Tibial nerve (tissue), 4 donors: ENCODE results near the gene HEXIM2. TPM values are rescaled to one million over a fixed set of nuclear protein-coding genes. Genes with fewer than 3 reads are reported as not detected.

Experiments used
- DNase-seq, 2 donors: peaks; one replicate each; pipeline ENCODE4 v3.0.0-alpha.2; 2019; ENCODE audit warnings: low spot score in 2 of 2
- H3K27ac ChIP-seq, 4 donors: fragments of 200-600 bp; sonication (generic) in 3 of 4; one replicate each; pipeline ENCODE4 v1.5.1; 2017 to 2019; ENCODE audit warnings: mild to moderate bottlenecking in 1 of 4
- H3K27me3 ChIP-seq, 2 donors: fragments of 200-600 bp; sonication (generic) in 1 of 2; one replicate each; pipeline versions ENCODE4 v1.5.1 to v1.6.0; 2017 to 2019
- H3K36me3 ChIP-seq, 3 donors: fragments of 200-600 bp; sonication (generic); one replicate each; pipeline ENCODE4 v1.5.1; 2018 to 2019
- H3K4me1 ChIP-seq, 4 donors: fragments of 200-600 bp; sonication (generic) in 3 of 4; one replicate each; pipeline ENCODE4 v1.5.1; 2017 to 2019
- H3K4me3 ChIP-seq, 4 donors: fragments of 200-600 bp; sonication (generic) in 3 of 4; one replicate each; pipeline ENCODE4 v1.5.1; 2017 to 2019; ENCODE audit warnings: mild to moderate bottlenecking in 1 of 4, moderate library complexity in 1 of 4
- H3K9me3 ChIP-seq, 4 donors: fragments of 200-600 bp; sonication (generic) in 3 of 4; one replicate each; pipeline ENCODE4 v1.5.1; 2017 to 2019
- CTCF ChIP-seq, 5 experiments: fragments of 200-600 bp in 3 of 5; fragments of 450-650 bp in 2 of 5; sonication (generic) in 3 of 5; IDR thresholded peaks; one replicate each; pipeline ENCODE4 v1.5.1; 2016 to 2019; ENCODE audit warnings: antibody characterized with exemption in 5 of 5, mild to moderate bottlenecking in 3 of 5, moderate library complexity in 2 of 5
- EP300 ChIP-seq, 2 donors: sonication (generic); formaldehyde crosslinking; IDR thresholded peaks; one replicate each; pipeline ENCODE4 v1.6.1; 2017; ENCODE audit warnings: antibody characterized with exemption in 2 of 2, mild to moderate bottlenecking in 1 of 2
- POLR2A ChIP-seq, 2 donors: fragments of 450-650 bp; IDR thresholded peaks; one replicate each; pipeline ENCODE4 v1.6.1; 2017; ENCODE audit warnings: antibody characterized with exemption in 2 of 2, mild to moderate bottlenecking in 2 of 2, moderate library complexity in 2 of 2
- WGBS, 2 donors: methylation state at CpG; one replicate each; pipeline ENCODE4 v1.1.5; 2018; 5-methylcytosine and 5-hydroxymethylcytosine counted together
- total RNA-seq, 4 donors: library from RNA; depleted of rRNA; stranded (reverse); fragments of >200 nt; gene quantifications; one replicate each; pipeline ENCODE4 v1.1.0, GENCODE V29; 2016

Gene HEXIM2
- total RNA-seq, 4 donors from 2014 or later = 6.6 to 17.5 (median 11.7) TPM

GRCh38 chr17:45147581-45148182, 14.0 kb upstream of the HEXIM2 start:
- TF ChIP-seq POLR2A (IDR thresholded peaks at IDR 0.05) (peak; percentile 6 to 13), CTCF (IDR thresholded peaks at IDR 0.05) (peak in 2 of 5 experiments; percentile 35 to 42), EP300 (IDR thresholded peaks at IDR 0.05) (peak; percentile 63 to 94)
- H3K27me3 ChIP-seq = no peaks in the 10 kb centered on the region
- DNase-seq = peak; percentile 66 to 83
- H3K4me1 ChIP-seq = peaks cover 5 to 68% (median 40%) of the 10 kb centered on the region in 4 donors
- H3K36me3 ChIP-seq = no peaks in the 10 kb centered on the region
- H3K9me3 ChIP-seq = no peaks in the 10 kb centered on the region
- 0 to 1% methylated on average over 34 to 38 of the region's 38 CpGs for WGBS, 2 donors
- H3K27ac ChIP-seq = peak overlapping the region; percentile 93 to 99 (median 96)
- peak overlapping the region; percentile 64 to 88 (median 72) for H3K4me3 ChIP-seq

GRCh38 chr17:45148183-45149036, 13.3 kb upstream of the HEXIM2 start, which contains the start of gene HEXIM1:
HEXIM1 (plus strand) TSS chr17:45148475; CDS start chr17:45149191, 716 bp downstream.
- DNase-seq = peak; percentile 98
- Histone ChIP-seq H3K9me3 (no peaks in the 10 kb centered on the region), H3K4me1 (peaks cover 0 to 66% (median 37%) of the 10 kb centered on the region in 4 donors), H3K36me3 (no peaks in the 10 kb centered on the region), H3K27me3 (no peaks in the 10 kb centered on the region), H3K4me3 (peak within 1 kb of the TSS; percentile 69 to 88 (median 81)), H3K27ac (peak within 1 kb of the TSS; percentile 93 to 99 (median 96))
- TF ChIP-seq CTCF (IDR thresholded peaks at IDR 0.05) (peak in 1 of 5 experiments; percentile 12), POLR2A (IDR thresholded peaks at IDR 0.05) (peak; percentile 99), EP300 (IDR thresholded peaks at IDR 0.05) (peak; percentile 71 to 100)
- 0 to 1% methylated on average over 55 to 58 of the region's 58 CpGs for whole genome bisulfite sequencing, 2 donors

DNA sequence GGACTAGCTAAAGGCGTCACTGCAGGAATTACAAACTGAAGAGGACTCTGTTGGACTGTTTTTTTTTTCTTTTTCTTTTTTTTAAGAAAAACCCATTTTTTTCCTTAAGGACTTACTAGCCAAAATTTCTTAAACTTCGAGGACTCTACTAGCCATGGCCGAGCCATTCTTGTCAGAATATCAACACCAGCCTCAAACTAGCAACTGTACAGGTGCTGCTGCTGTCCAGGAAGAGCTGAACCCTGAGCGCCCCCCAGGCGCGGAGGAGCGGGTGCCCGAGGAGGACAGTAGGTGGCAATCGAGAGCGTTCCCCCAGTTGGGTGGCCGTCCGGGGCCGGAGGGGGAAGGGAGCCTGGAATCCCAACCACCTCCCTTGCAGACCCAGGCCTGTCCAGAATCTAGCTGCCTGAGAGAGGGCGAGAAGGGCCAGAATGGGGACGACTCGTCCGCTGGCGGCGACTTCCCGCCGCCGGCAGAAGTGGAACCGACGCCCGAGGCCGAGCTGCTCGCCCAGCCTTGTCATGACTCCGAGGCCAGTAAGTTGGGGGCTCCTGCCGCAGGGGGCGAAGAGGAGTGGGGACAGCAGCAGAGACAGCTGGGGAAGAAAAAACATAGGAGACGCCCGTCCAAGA, 12.5 kb upstream of the HEXIM2 start:
- TF ChIP-seq EP300 (IDR thresholded peaks at IDR 0.05) (peak in 1 of 2 donors; percentile 67), CTCF (IDR thresholded peaks at IDR 0.05) (peak; percentile 79 to 93 (median 89)), POLR2A (IDR thresholded peaks at IDR 0.05) (peak; percentile 12 to 57)
- no peaks in the 10 kb centered on the region for H3K9me3 ChIP-seq
- peaks cover 0 to 59% (median 34%) of the 10 kb centered on the region in 4 donors for H3K4me1 ChIP-seq
- no peaks in the 10 kb centered on the region for H3K27me3 ChIP-seq
- WGBS, 2 donors = 1% methylated on average over 32 of the region's 32 CpGs
- peak overlapping the region; percentile 69 to 85 (median 73) for H3K4me3 ChIP-seq
- peak overlapping the region; percentile 93 to 99 (median 94) for H3K27ac ChIP-seq
- DNase-seq = peak; percentile 78 to 79
- no peaks in the 10 kb centered on the region for H3K36me3 ChIP-seq

GRCh38 chr17:45149669-45150664, 11.7 kb upstream of the HEXIM2 start:
- H3K36me3 ChIP-seq = no peaks in the 10 kb centered on the region
- peaks cover 0 to 54% (median 28%) of the 10 kb centered on the region in 4 donors for H3K4me1 ChIP-seq
- 1% methylated on average over 56 of the region's 56 CpGs for WGBS, 2 donors
- peak in 1 of 2 donors; percentile 53 for TF ChIP-seq EP300 (IDR thresholded peaks at IDR 0.05)
- no peak for TF ChIP-seq CTCF (IDR thresholded peaks at IDR 0.05)
- H3K27ac ChIP-seq = peak overlapping the region; percentile 93 to 99 (median 94)
- peak overlapping the region; percentile 69 to 85 (median 73) for H3K4me3 ChIP-seq
- peak; percentile 65 to 71 for DNase-seq
- H3K9me3 ChIP-seq = no peaks in the 10 kb centered on the region
- no peaks in the 10 kb centered on the region for H3K27me3 ChIP-seq
